ENCODE measurements around the gene PEBP1. TPM values are rescaled to one million over a fixed set of nuclear protein-coding genes. Genes with fewer than 3 reads are reported as not detected.

Gene PEBP1
- total RNA-seq: 315 and 316 TPM in 2 replicates
- polyA plus RNA-seq (2012): 263 TPM

DNA sequence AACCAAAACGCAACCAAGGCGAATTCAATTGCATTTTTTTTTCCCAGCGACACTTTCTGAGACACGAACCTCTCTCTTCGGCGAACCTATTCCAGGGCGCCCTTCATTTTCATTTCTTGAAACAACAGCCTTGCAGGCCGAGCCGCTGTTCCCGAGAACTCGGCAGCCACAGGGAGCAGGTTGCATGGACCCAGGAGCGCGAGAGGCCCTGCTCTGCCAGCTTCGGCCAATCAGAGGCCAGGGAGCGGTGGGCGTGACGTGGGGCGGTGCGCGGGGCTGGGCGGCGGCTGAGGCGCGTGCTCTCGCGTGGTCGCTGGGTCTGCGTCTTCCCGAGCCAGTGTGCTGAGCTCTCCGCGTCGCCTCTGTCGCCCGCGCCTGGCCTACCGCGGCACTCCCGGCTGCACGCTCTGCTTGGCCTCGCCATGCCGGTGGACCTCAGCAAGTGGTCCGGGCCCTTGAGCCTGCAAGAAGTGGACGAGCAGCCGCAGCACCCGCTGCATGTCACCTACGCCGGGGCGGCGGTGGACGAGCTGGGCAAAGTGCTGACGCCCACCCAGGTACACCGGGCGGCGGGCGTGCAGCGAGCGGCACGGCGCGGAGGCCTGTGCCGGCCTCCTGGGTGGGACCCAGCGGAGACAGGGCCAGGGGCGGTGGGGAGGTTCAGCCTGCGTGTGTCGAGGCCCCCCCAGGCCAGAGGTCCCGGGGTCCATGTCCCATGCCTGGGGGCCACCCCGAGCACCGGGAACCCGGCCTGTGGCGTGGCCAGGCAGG is at the start of gene PEBP1:
TSS of gene PEBP1 (plus strand) at position 337 of the 771 bp plus-strand sequence. CDS start at position 423, 86 bp downstream.
- peak; percentile 95 for DNase-seq (ENCODE audit: low read depth)

GRCh38 chr12:118089782-118090181 is 46.1 kb upstream of the PEBP1 start:
- no peak for DNase-seq (ENCODE audit: low read depth)

DNA sequence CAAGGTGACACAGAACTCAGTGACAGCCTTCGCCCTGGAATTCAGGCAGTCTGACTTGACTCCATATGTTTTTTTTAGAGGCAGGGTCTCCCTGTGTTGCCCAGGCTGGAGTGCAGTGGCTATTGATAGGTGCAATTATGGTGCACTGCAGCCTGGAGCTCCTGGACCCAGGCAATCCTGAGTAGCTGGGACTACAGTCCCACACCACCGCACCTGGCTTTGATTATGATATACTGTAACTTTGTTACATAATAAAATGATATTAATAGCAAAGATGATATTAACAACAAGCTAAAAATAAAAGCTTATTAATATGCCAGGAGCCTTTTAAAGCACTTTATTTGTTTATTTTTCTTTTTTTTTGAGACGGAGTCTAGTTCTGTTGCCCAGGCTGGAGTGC is 41.9 kb upstream of the PEBP1 start:
- peak; percentile 3 for DNase-seq (ENCODE audit: low read depth)

DNA sequence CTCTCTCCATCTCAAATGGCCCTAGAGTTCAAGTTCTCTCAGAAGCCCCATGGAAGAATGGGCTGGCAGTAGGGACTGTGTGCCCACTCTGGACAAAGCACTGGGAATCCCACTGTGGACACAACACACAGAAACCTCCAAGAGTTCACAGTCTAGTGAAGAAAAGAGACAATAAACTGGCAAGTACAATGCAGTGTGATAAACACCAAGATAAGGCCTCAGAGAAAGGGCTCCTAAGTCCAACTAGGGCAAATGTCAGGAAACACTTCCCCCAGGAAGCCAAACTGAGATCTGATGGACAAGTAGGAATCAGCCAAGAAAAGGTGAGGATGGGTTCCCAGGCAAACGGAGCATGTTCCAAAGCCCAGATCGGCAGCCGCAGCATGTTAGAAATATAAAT is 37.5 kb upstream of the PEBP1 start:
- no peak for DNase-seq (ENCODE audit: low read depth)

DNA sequence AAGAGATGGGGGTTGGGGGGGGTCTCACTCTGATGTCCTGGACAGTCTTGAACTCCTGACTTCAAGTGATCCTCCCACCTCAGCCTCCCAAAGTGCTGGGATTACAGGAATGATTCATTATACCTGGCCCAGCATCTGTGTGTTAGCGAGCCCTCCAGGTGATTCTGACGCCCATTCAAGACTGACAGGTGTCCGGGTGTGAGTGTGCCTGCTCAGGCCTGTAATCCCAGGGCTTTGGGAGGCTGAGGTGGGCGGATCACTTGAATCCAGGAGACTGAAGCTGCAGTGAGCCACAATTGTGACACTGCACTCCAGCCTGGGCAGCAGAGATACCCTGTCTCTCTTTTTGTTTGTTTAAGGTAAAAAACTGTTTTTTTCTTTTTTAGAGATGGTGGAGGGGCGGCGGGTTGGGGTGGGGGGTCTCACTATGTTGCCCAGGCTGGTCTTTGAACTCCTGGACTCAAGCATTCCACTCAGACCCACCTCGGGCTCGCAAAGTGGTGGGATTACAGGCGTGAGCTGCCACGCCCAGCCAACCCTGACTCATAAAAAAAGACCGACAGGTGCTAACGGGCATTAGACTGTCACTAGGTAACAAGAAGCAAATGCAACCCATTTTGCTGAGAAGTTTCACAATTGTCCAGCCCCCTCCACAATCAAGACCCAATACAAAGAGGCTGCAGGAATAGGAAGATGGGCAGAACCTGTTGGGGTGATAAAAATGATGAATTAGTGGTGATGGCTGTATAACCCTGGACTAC is 36.8 kb upstream of the PEBP1 start:
- peak; percentile 8 for DNase-seq (ENCODE audit: low read depth)

GRCh38 chr12:118101051-118101450 is 34.9 kb upstream of the PEBP1 start:
- DNase-seq (ENCODE audit: low read depth): no peak

DNA sequence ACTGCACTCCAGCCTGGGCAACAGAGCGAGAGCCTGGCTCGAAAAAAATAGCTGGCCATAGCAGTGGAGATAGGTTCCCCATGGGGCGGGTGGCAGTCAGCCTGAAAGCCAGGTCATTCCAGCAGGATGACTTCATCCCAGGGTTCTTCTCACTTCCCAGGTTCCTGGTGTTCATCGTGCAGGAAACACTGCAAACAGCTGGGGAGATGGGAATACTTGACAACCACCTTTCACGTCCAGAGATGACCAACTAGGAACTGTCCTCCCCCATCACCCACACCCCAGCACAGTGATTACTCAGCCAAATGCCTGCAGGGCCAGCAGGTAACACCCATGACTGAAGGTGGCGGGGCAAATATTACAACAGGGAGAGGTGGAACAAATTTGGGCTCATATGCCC is 33.9 kb upstream of the PEBP1 start:
- DNase-seq (ENCODE audit: low read depth): no peak

DNA sequence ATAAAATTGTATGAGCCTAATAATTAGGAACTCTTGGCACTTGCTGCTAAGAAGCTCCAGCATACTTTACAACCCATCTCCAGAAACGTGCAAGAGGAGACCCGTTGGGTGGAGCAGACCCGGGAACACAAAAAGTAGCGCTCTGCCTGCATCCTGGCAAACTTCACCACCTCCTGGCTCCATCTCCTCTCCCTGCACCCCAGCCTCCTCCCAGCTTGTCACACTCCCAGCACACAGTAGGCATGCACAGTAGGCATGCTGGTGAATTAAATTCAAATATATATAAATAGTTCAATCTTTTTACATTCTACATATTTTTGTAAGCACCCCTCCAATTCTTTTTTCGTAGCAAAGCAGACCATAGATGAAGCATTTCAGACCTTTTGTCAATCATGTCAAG is 33.3 kb upstream of the PEBP1 start:
- DNase-seq (ENCODE audit: low read depth): no peak

DNA sequence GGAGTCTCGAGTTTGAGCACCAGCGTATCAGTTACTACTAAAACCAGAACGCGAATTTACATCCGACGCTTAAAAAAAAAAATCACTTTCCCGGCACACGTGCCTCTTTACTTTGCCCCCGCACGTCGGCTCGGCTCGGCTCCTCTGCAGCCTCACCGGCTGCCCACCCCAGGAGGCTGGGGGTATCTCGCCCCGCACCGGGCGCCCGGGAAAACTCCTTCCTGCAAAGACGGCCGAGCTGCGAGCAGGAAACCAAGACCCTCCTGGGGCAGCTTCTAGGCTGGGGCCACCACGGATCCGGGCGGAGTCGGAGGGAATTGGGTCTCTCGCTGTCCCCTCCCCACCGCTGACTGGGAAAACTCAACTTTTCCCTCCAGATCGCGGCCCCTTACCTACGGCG is 32.7 kb upstream of the PEBP1 start:
- no peak for DNase-seq (ENCODE audit: low read depth)

DNA sequence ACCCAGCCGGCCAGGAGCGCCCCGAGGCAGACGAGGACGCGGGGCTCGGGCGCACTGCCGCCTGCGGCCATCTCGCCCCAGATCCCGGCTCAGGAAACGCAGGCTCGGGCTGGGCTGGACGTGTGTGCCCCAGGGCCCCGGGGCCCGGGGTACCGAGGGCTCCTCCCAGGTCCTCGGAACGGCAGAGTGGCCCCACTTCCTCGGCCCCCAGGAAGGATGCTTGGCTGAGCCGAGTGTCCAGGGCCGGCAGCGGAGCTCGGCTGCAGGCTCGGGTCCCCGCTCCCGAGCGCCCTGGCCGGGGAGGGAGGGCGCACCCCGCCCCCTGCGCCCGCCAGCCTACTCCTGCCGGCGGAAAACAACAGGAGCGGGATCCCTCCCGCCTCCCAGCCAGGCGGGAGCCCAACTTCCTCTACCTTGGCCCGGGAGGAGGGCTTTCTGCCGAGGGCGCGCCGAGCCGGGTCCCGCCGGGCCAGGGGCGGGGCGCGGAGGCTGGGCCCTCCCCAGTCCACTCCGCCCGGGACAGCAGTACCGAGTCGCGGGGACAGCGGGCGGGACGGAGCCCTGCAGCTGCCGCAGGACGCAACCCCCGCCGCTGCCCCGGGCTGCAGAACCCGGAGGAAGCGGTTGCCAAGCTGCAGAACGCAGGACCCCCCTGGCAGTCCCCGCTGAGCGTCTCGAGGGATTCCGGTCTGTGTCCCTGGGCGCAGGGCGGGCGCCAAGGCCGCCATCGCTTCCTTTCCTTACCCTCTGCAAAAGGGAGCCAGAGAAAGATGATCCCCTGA is 32.1 kb upstream of the PEBP1 start, which contains the start of gene VSIG10:
TSS of gene VSIG10 (minus strand) at position 411 of the 782 bp plus-strand sequence. CDS start at position 71, 340 bp downstream.
- peak; percentile 70 for DNase-seq (ENCODE audit: low read depth)

- no peak for DNase-seq (ENCODE audit: low read depth)
Measured at GRCh38 chr12:118107011-118107410, 28.9 kb upstream of the PEBP1 start.

- DNase-seq (ENCODE audit: low read depth): no peak
Measured at GRCh38 chr12:118107694-118108093, 28.2 kb upstream of the PEBP1 start.

DNA sequence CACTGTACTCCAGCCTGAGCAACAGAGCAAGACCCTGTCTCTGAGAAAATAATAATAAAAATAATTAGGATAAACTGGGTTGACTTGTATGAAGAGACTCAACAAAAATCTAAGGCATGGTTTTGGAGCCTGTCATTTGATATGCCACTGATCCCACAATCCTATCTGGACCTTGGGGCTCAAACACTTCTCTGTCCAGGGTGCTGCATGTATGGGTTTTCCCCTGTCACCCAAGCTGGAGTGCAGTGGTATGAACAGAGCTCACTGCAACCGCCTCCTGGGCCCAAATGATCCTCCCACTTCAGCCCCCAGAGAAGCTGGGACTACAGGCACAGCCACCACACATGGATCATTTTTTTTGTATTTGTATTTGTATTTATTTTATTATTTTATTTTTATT is 26.8 kb upstream of the PEBP1 start:
- DNase-seq (ENCODE audit: low read depth): peak; percentile 22

GRCh38 chr12:118119449-118119879 is 16.5 kb upstream of the PEBP1 start:
- no peak for DNase-seq (ENCODE audit: low read depth)

DNA sequence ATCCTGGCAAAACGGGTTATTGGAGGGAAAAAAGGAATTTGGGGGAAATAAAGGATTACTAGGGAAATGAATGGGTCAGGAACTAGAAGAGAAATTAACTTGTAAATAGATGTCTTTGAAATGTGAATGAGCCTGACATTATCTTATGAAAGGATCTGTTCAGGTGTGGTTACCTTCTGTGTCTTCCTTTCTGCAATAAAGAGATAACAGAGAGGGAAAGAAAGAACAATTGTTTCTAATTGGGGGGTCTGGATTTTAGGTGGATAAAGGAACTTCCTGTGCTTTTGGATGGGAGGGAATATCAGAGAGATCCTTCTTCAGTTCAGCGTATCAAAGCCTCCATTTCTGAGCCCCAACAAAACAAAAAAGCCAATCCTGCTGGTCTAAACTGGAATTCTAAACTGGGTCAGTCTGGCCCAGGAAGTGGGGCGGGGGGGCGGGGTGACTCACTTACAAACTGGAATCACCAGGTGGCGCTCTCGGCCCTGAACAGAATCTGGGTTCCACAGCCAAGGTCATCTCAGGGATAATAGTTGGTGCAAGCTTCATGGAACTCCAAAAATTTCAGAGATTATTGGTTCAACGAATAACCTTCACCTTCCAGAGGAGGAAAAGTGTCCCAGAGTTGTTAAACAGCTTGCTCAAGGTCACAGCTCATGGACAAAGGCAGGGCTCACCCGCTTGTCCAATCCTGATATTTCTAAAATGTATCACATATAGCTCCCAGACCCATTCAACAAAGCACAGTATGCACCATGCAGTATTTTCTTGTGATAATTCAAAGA is 15.2 kb upstream of the PEBP1 start:
- peak; percentile 76 for DNase-seq (ENCODE audit: low read depth)

DNA sequence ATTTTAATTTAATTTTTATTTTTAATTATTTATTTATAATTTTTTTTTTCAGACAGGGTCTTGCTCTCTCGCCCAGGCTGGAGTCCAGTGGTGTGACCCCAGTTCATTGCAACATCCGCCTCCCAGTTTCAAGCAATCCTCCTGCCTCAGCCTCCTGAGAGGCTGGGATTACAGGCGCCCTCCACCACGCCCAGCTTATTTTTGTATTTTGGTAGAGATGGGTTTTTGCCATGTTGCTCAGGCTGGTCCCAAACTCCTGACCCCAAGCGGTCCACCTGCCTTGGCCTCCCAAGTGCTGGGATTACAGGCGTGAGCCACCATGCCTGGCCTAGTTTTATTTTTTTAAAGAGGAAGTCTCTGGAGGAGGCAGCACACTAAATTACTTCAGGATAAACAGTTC is 13.7 kb upstream of the PEBP1 start:
- no peak for DNase-seq (ENCODE audit: low read depth)

DNA sequence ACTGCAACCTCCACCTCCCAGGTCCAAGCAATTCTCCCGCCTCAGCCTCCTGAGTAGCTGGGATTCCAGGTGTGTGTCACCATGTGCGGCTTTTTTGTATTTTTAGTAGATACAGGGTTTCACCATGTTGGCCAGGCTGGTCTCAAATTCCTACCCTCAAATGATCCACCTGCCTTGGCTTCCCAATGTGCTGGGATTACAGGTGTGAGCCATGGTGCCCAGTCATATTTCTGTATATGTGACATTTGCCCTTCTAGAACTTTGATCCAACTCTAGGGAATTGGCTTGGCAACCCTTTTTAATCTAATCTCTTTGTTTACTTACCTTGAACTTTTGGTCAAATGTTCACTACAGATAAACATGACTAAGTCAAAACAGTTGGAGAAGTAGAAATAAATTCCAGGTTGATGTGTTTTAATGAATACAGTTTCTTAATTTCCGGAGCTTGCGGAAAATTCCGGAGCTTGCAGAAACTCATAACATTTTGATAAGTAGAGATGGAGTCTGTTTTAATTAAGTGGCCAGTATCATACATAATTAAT is 11.5 kb upstream of the PEBP1 start:
- no peak for DNase-seq (ENCODE audit: low read depth)

DNA sequence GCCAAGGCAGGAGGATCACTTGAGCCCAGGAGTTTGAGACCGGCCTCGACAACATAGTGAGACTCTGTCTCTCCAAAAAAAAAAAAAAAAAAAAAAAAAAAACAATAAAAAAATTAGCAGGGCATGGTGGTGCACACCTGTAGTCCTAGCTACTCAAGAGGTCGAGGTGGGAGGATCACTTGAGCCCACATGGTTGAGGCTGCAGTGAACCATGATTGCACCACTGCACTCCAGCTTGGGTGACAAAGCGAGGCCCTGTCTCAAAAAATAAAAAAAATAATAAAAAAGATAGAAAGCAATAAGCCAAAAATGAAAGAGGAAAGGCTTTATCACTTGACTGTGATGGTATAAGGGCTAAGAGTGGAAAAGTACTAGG is 10.2 kb upstream of the PEBP1 start:
- DNase-seq (ENCODE audit: low read depth): no peak

GRCh38 chr12:118126119-118126757 is 9.7 kb upstream of the PEBP1 start:
- no peak for DNase-seq (ENCODE audit: low read depth)

DNA sequence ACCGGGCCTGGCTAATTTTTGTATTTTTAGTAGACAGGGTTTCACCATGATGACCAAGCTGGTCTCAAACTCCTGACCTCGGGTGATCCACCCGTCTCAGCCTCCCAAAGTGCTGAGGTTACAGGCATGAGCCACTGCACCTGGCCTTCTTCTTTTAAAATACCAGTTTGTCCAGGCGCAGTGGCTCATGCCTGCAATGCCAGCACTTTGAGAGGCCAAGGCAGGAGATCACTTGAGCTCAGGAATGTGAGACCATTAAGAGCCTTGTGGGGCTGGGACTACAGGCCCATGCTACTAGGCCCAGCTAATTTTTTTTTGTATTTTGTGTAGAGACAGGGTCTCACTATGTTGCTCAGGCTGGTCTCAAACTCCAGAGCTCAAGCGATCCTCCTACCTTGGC is 8.1 kb upstream of the PEBP1 start:
- DNase-seq (ENCODE audit: low read depth): no peak
